SU-DHL-6 (cell line): ENCODE results near the gene GLG1.

Experiments used
- EZH2phosphoT487 ChIP-seq: fragments of 200-600 bp; sonication (generic), shearing (Covaris generic); conservative IDR thresholded peaks from 2 replicates; pipeline ENCODE4 v1.6.1; 2018; ENCODE audit warnings: mild to moderate bottlenecking, antibody characterized with exemption, low read length, moderate library complexity, mixed read lengths
- TF ChIP-seq, protein P1 (sequence below): fragments of 200-600 bp; sonication (generic); IDR thresholded peaks from one replicate; pipeline ENCODE4 v1.5.1; 2017; ENCODE audit warnings: antibody characterized with exemption, mild to moderate bottlenecking, low read length, moderate library complexity; ENCODE audit not compliant: insufficient read depth, poor library complexity, severe bottlenecking

DNA sequence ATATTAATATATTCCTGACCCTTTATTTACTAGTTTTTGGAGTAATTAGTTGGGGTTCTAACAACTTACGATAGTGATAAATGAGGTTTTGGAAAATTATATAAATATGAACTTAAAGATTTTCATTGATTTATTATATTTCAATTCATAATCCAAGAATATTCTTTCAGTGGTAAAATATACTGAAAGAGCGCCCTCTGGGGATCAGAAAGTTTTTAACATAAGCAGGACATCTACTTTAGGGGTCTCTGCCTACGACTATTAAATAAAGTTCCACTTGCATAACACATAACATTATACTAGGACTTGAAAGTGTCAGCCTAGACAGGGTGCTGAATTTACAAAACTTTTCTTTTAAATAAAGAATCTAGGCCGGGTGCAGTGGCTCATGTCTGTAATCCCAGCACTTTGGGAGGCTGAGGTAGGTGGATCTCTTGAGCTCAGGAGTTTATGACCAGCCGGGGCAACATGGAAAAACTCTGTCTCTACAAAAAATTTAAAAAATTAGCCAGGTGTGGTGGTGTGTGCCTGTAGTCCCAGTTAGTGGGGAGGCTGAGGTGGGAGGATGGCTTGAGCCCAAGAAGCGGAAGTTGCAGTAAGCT is 44.2 kb upstream of the GLG1 start:
- TF ChIP-seq, protein P1, sequence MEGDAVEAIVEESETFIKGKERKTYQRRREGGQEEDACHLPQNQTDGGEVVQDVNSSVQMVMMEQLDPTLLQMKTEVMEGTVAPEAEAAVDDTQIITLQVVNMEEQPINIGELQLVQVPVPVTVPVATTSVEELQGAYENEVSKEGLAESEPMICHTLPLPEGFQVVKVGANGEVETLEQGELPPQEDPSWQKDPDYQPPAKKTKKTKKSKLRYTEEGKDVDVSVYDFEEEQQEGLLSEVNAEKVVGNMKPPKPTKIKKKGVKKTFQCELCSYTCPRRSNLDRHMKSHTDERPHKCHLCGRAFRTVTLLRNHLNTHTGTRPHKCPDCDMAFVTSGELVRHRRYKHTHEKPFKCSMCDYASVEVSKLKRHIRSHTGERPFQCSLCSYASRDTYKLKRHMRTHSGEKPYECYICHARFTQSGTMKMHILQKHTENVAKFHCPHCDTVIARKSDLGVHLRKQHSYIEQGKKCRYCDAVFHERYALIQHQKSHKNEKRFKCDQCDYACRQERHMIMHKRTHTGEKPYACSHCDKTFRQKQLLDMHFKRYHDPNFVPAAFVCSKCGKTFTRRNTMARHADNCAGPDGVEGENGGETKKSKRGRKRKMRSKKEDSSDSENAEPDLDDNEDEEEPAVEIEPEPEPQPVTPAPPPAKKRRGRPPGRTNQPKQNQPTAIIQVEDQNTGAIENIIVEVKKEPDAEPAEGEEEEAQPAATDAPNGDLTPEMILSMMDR, result peak; percentile 55
- no peak for TF ChIP-seq EZH2phosphoT487
